Lower lobe of right lung (tissue), 2 donors: Measurements from ENCODE around the gene MACROD2. TPM values are rescaled to one million over a fixed set of nuclear protein-coding genes. Genes with fewer than 3 reads are reported as not detected.
"Not testable (repeated sequence)": the region's sequence is repeated elsewhere in the genome, so short reads cannot be mapped to it uniquely, and the experiment has no call there.

Experiments used
- ATAC-seq, 2 donors: fragments of 200-7000 bp; cut with Tn5 transposase; one replicate each; pipeline ENCODE4 v1.9.1; 2020 to 2022; ENCODE audit warnings: mild to moderate bottlenecking in 2 of 2, moderate library complexity in 2 of 2
- DNase-seq: peaks from one replicate; pipeline ENCODE4 v3.0.0-alpha.2; 2020
- H3K27ac ChIP-seq: fragments of 200-600 bp; one replicate; pipeline ENCODE4 v1.8.0; 2022
- H3K27me3 ChIP-seq: fragments of 200-600 bp; one replicate; pipeline ENCODE4 v1.8.0; 2022; ENCODE audit warnings: low read depth
- H3K36me3 ChIP-seq: fragments of 200-600 bp; one replicate; pipeline ENCODE4 v1.8.0; 2022; ENCODE audit warnings: mild to moderate bottlenecking
- H3K4me1 ChIP-seq: fragments of 200-600 bp; one replicate; pipeline ENCODE4 v1.8.0; 2022
- H3K4me3 ChIP-seq: fragments of 200-600 bp; one replicate; pipeline ENCODE4 v1.8.0; 2022; ENCODE audit warnings: mild to moderate bottlenecking
- H3K9me3 ChIP-seq: fragments of 200-600 bp; one replicate; pipeline ENCODE4 v1.8.0; 2022
- CTCF ChIP-seq: fragments of 200-600 bp; IDR thresholded peaks from one replicate; pipeline ENCODE4 v1.8.0; 2022; ENCODE audit warnings: antibody characterized with exemption, mild to moderate bottlenecking
- intact Hi-C: fragments of 100-400 bp; cut with DNase I; formaldehyde crosslinking; loops from one replicate; pipeline ENCODE4 v1.11.0; 2022
- total RNA-seq: library from RNA; stranded (reverse); fragmentation: NEBNext Ultra II Directional; extraction: Animal tissue kit (Norgen Biotek cat#: 25700); gene quantifications from one replicate; pipeline ENCODE4 v1.2.1, GENCODE V29; 2021
- donor health status: DM: no; HTN: yes; CAD: no; lungs with severe emphysema.

The MACROD2 gene
- total RNA-seq, 1 donor from 2014 or later = 73.0 TPM

GRCh38 chr20:14210146-14210545 is 214.8 kb downstream of the MACROD2 start:
- DNase-seq = no peak
- Histone ChIP-seq H3K4me1 (no peaks in the 10 kb centered on the region), H3K4me3 (no peak overlapping the region), H3K9me3 (no peaks in the 10 kb centered on the region), H3K27me3 (no peaks in the 10 kb centered on the region), H3K36me3 (no peaks in the 10 kb centered on the region), H3K27ac (no peak overlapping the region)
- intact Hi-C loops = no loop called here
- no peak for TF ChIP-seq CTCF
- no peak for ATAC-seq

GRCh38 chr20:14214046-14214445 is 218.7 kb downstream of the MACROD2 start:
- DNase-seq (no peak), ATAC-seq (no peak)
- Histone ChIP-seq H3K4me3 (no peak overlapping the region), H3K9me3 (no peaks in the 10 kb centered on the region), H3K4me1 (no peaks in the 10 kb centered on the region), H3K27me3 (no peaks in the 10 kb centered on the region), H3K36me3 (no peaks in the 10 kb centered on the region), H3K27ac (no peak overlapping the region)
- TF ChIP-seq CTCF = no peak
- intact Hi-C loops = no loop called here

GRCh38 chr20:14215880-14216279 is 220.6 kb downstream of the MACROD2 start:
- ATAC-seq, H3K9me3 ChIP-seq, DNase-seq, H3K36me3 ChIP-seq, H3K4me3 ChIP-seq, H3K27ac ChIP-seq, H3K27me3 ChIP-seq, intact Hi-C loops, H3K4me1 ChIP-seq: not testable (repeated sequence)

- H3K27me3 ChIP-seq = no peaks in the 10 kb centered on the region
- no peak overlapping the region for H3K4me3 ChIP-seq
- H3K27ac ChIP-seq = no peak overlapping the region
- no peak for ATAC-seq
- intact Hi-C loops = no loop called here
- no peaks in the 10 kb centered on the region for H3K36me3 ChIP-seq
- H3K4me1 ChIP-seq = no peaks in the 10 kb centered on the region
- H3K9me3 ChIP-seq = no peaks in the 10 kb centered on the region
- no peak for TF ChIP-seq CTCF
- DNase-seq = no peak
Measured at GRCh38 chr20:14219801-14220461, 224.6 kb downstream of the MACROD2 start.

GRCh38 chr20:14220986-14221385 is 225.7 kb downstream of the MACROD2 start:
- no peak for DNase-seq

More at GRCh38 chr20:14220986-14221385, 225.7 kb downstream of the MACROD2 start:
- Histone ChIP-seq H3K36me3 (no peaks in the 10 kb centered on the region), H3K27ac (no peak overlapping the region), H3K27me3 (no peaks in the 10 kb centered on the region), H3K4me3 (no peak overlapping the region), H3K4me1 (no peaks in the 10 kb centered on the region), H3K9me3 (no peaks in the 10 kb centered on the region)
- intact Hi-C loops = no loop called here
- no peak for ATAC-seq
- no peak for TF ChIP-seq CTCF
